ENCODE data around the gene NXPH4.

The NXPH4 gene

GRCh38 chr12:57242691-57243454 lies 26.3 kb downstream of the NXPH4 start:
- DNase-seq (ENCODE audit: low read depth in 3 of 3), result peak in 2 of 3 experiments; percentile 40 to 72

- DNase-seq (ENCODE audit: low read depth in 3 of 3), result peak; percentile 64 to 85 (median 70)
Observed at GRCh38 chr12:57243521-57244311, 27.1 kb downstream of the NXPH4 start.

- no peak for DNase-seq (ENCODE audit: low read depth in 3 of 3)
Observed at GRCh38 chr12:57244312-57244696, 27.7 kb downstream of the NXPH4 start.

GRCh38 chr12:57247041-57247440 lies 30.4 kb downstream of the NXPH4 start:
- no peak for DNase-seq (ENCODE audit: low read depth in 3 of 3)

- DNase-seq (ENCODE audit: low read depth in 3 of 3), result no peak
Observed at GRCh38 chr12:57248934-57249742, 32.5 kb downstream of the NXPH4 start.

- DNase-seq (ENCODE audit: low read depth in 3 of 3), result no peak
Observed at GRCh38 chr12:57250541-57250940, 33.9 kb downstream of the NXPH4 start.

GRCh38 chr12:57250956-57251355 lies 34.4 kb downstream of the NXPH4 start, which contains the start of gene STAC3:
Gene STAC3, minus strand, starts transcription at chr12:57251187. Its CDS starts 1,551 bp downstream, at chr12:57249636.
- no peak for DNase-seq (ENCODE audit: low read depth in 3 of 3)

GRCh38 chr12:57254506-57255280 lies 38.1 kb downstream of the NXPH4 start:
- no peak for DNase-seq (ENCODE audit: low read depth in 3 of 3)

- DNase-seq (ENCODE audit: low read depth in 3 of 3), result no peak
Observed at GRCh38 chr12:57255916-57256315, 39.3 kb downstream of the NXPH4 start.

- DNase-seq (ENCODE audit: low read depth in 3 of 3), result no peak
Observed at GRCh38 chr12:57258977-57259970, 42.7 kb downstream of the NXPH4 start.

GRCh38 chr12:57260366-57260765 lies 43.8 kb downstream of the NXPH4 start:
- DNase-seq (ENCODE audit: low read depth in 3 of 3), result no peak

- DNase-seq (ENCODE audit: low read depth in 3 of 3), result no peak
Observed at GRCh38 chr12:57261428-57261865, 44.9 kb downstream of the NXPH4 start.

- no peak for DNase-seq (ENCODE audit: low read depth in 3 of 3)
Observed at GRCh38 chr12:57262126-57262822, 45.7 kb downstream of the NXPH4 start.

- no peak for DNase-seq (ENCODE audit: low read depth in 3 of 3)
Observed at GRCh38 chr12:57263096-57263495, 46.5 kb downstream of the NXPH4 start.

- no peak for DNase-seq (ENCODE audit: low read depth in 3 of 3)
Observed at GRCh38 chr12:57266681-57267080, 50.1 kb downstream of the NXPH4 start.

- peak in 1 of 3 experiments; percentile 32 for DNase-seq (ENCODE audit: low read depth in 3 of 3)
Observed at GRCh38 chr12:57268264-57268663, 51.7 kb downstream of the NXPH4 start.

GRCh38 chr12:57270966-57271470 lies 54.4 kb downstream of the NXPH4 start:
- DNase-seq (ENCODE audit: low read depth in 3 of 3), result no peak

GRCh38 chr12:57272337-57273151 lies 56.0 kb downstream of the NXPH4 start:
- DNase-seq (ENCODE audit: low read depth in 3 of 3), result no peak

Data from stimulated activated CD4-positive, alpha-beta T cell treated with anti-CD3 and anti-CD28 coated beads, TNF-alpha, amount 100 ng/mL, for 24 hours (primary cell).